K562 (cell line): ENCODE data around the gene RERE. TPM values are rescaled to one million over a fixed set of nuclear protein-coding genes. Genes with fewer than 3 reads are reported as not detected.
A peak's percentile ranks its signal among the peaks of the same experiment; 100 is the strongest.

ENCODE experiments used
- CREB1 ChIP-seq, 2 experiments: sonication (generic) in 1 of 2; formaldehyde crosslinking in 1 of 2; IDR thresholded peaks; 2 replicates each; pipeline versions ENCODE4 v1.6.1 to v1.8.0; 2012 to 2022; ENCODE audit warnings: inconsistent platforms in 1 of 2, mild to moderate bottlenecking in 1 of 2, missing genetic modification reagents in 1 of 2, moderate library complexity in 1 of 2
- DNMT1 ChIP-seq: fragments of 450-650 bp; IDR thresholded peaks from 2 replicates; pipeline ENCODE4 v1.6.1; 2016; ENCODE audit warnings: antibody characterized with exemption, mild to moderate bottlenecking
- ELF1 ChIP-seq: fragments of 200-800 bp; sonication (Bioruptor generic); IDR thresholded peaks from 2 replicates; pipeline ENCODE4 v1.6.1; 2016; ENCODE audit warnings: missing genetic modification characterization, missing compliant biosample characterization
- HBP1 ChIP-seq: fragments of 450-650 bp; formaldehyde crosslinking; IDR thresholded peaks from 2 replicates; pipeline ENCODE4 v1.4.0; 2022; ENCODE audit warnings: missing genetic modification characterization
- LCOR ChIP-seq: sonication (generic); formaldehyde crosslinking; IDR thresholded peaks from 2 replicates; pipeline ENCODE4 v1.8.0; 2022; ENCODE audit warnings: mild to moderate bottlenecking, missing genetic modification reagents
- MYC ChIP-seq, 2 experiments: fragments of 250-450 bp in 1 of 2; sonication (Bioruptor Pico) in 1 of 2; IDR thresholded peaks; 2 replicates each; pipeline versions ENCODE4 v1.5.1 to v1.6.1; 2012 to 2021; ENCODE audit warnings: low read depth in 2 of 2, borderline replicate concordance in 1 of 2, improper control_type of control experiment in 1 of 2, low read length in 1 of 2, mild to moderate bottlenecking in 1 of 2, moderate library complexity in 1 of 2
- PBX2 ChIP-seq, 2 experiments: IDR thresholded peaks in 1 of 2; conservative IDR thresholded peaks in 1 of 2; 2 replicates each; pipeline ENCODE4 v1.6.1; 2016; ENCODE audit warnings: low read depth in 2 of 2, mild to moderate bottlenecking in 1 of 2, missing compliant biosample characterization in 1 of 2, missing genetic modification characterization in 1 of 2, moderate library complexity in 1 of 2
- PRDM10 ChIP-seq: fragments of 450-650 bp; IDR thresholded peaks from 2 replicates; pipeline ENCODE4 v1.6.1; 2018; ENCODE audit not compliant: partially characterized antibody
- PRPF4 ChIP-seq: fragments of 200-400 bp; formaldehyde crosslinking; IDR thresholded peaks from one replicate; pipeline ENCODE4 v1.6.1; 2017; ENCODE audit warnings: low read length, low read depth, mild to moderate bottlenecking; ENCODE audit not compliant: insufficient read depth, poor library complexity, severe bottlenecking
- SRSF3 ChIP-seq: fragments of 200-400 bp; formaldehyde crosslinking; IDR thresholded peaks from 2 replicates; pipeline ENCODE4 v1.6.1; 2016; ENCODE audit warnings: mild to moderate bottlenecking, low read length, moderate library complexity; ENCODE audit not compliant: insufficient read depth
- TBL1XR1 ChIP-seq, 2 experiments: IDR thresholded peaks; 2 replicates each; pipeline ENCODE4 v1.6.1; 2012; ENCODE audit warnings: improper control_type of control experiment in 2 of 2, low read length in 2 of 2, mild to moderate bottlenecking in 1 of 2
- TCF7 ChIP-seq: sonication (generic); IDR thresholded peaks from 2 replicates; pipeline ENCODE4 v1.6.1; 2016; ENCODE audit warnings: antibody characterized with exemption, borderline replicate concordance
- ZNF512 ChIP-seq: IDR thresholded peaks from 2 replicates; pipeline ENCODE4 v1.6.1; 2016; ENCODE audit warnings: missing genetic modification characterization, missing compliant biosample characterization
- ZNF644 ChIP-seq: fragments of 200-800 bp; sonication (Bioruptor generic); IDR thresholded peaks from 2 replicates; pipeline ENCODE4 v1.6.1; 2016; ENCODE audit warnings: low read depth, missing genetic modification characterization, missing compliant biosample characterization
- polyA plus RNA-seq, 8 experiments: library from polyadenylated mRNA; depleted of rRNA in 4 of 8; stranded (reverse) in 5 of 8; unstranded in 3 of 8; fragments of >200 nt; fragmentation: Nextera tagmentation in 2 of 8; fragmentation: Illumina TruSeq in 1 of 8; extraction: Ambion mirVana in 2 of 8; extraction: Trizol in 1 of 8; gene quantifications; 2 replicates each; pipeline versions ENCODE4 v1.2.1 to v1.2.3, GENCODE V29; 2011 to 2014; ENCODE audit warnings: inconsistent platforms in 1 of 8, missing spikeins in 1 of 8
- total RNA-seq, 7 experiments: library from RNA; depleted of rRNA in 6 of 7; stranded (reverse); fragments of >200 nt in 6 of 7; fragmentation: Illumina TruSeq in 2 of 7; extraction: Trizol in 2 of 7; gene quantifications; 2 replicates each; pipeline versions ENCODE4 v1.2.1 to v1.2.3, GENCODE V29; 2011 to 2021; ENCODE audit warnings: low replicate concordance in 1 of 7

The RERE gene
- total and polyA plus RNA-seq, 9 of the 15 experiments (the other 6 are each of a cell fraction or from before 2014, with no cell fraction given) = 3.0 to 51.5 (median 13.4) TPM

GRCh38 chr1:8625981-8626898, 191.2 kb downstream of the RERE start (continued):
- no peak for TF ChIP-seq PRPF4
- no peak for TF ChIP-seq ZNF512 (tag)
- TF ChIP-seq TBL1XR1 (IDR thresholded peaks at IDR 0.05; ENCODE audit: low read length in 2 of 2) = peak in 1 of 2 experiments; percentile 94; a peak in 2 of 4 replicates
- TF ChIP-seq ZNF644 (tag) = peak; percentile 83
- no peak for TF ChIP-seq PBX2 (CRISPR knock-in tag; IDR thresholded peaks at IDR 0.05; ENCODE audit: low read depth)
- peak; percentile 96 for TF ChIP-seq PBX2 (tag; conservative IDR thresholded peaks at IDR 0.05; ENCODE audit: low read depth)
- TF ChIP-seq LCOR (CRISPR knock-in tag) = peak; percentile 89
- no peak for TF ChIP-seq DNMT1
- TF ChIP-seq CREB1 (IDR thresholded peaks at IDR 0.05) = peak; percentile 74
- 0 out of 2 replicates have a peak, but pooled peaks have one; percentile 53 for TF ChIP-seq CREB1 (CRISPR knock-in tag; IDR thresholded peaks at IDR 0.05)
- TF ChIP-seq HBP1 (CRISPR knock-in tag) = peak; percentile 85
- TF ChIP-seq PRDM10 = peak; percentile 36
- no peak for TF ChIP-seq TCF7
- no peak for TF ChIP-seq SRSF3
- no peak; the same call in 1 of the 2 replicates for TF ChIP-seq ELF1
- no peak for TF ChIP-seq MYC (IDR thresholded peaks at IDR 0.05; ENCODE audit: low read depth, low read length)
- no peak for TF ChIP-seq MYC (CRISPR knock-in tag; IDR thresholded peaks at IDR 0.05; ENCODE audit: borderline replicate concordance, low read depth)
